Gastroesophageal sphincter (tissue), 3 donors: ENCODE measurements around the gene DEPDC5.

Source experiments
- EP300 ChIP-seq: sonication (generic); formaldehyde crosslinking; IDR thresholded peaks from one replicate; pipeline ENCODE4 v1.6.1; 2017; ENCODE audit warnings: antibody characterized with exemption, mild to moderate bottlenecking
- POLR2A ChIP-seq, 2 donors: fragments of 450-650 bp; IDR thresholded peaks; one replicate each; pipeline ENCODE4 v1.6.1; 2017; ENCODE audit warnings: antibody characterized with exemption in 2 of 2, mild to moderate bottlenecking in 2 of 2, moderate library complexity in 1 of 2
- TF ChIP-seq, protein P1 (sequence below), 4 experiments: fragments of 200-600 bp in 2 of 4; fragments of 450-650 bp in 2 of 4; sonication (generic) in 1 of 4; IDR thresholded peaks; one replicate each; pipeline ENCODE4 v1.5.1; 2017 to 2019; ENCODE audit warnings: antibody characterized with exemption in 4 of 4, mild to moderate bottlenecking in 2 of 4, moderate library complexity in 2 of 4

DNA sequence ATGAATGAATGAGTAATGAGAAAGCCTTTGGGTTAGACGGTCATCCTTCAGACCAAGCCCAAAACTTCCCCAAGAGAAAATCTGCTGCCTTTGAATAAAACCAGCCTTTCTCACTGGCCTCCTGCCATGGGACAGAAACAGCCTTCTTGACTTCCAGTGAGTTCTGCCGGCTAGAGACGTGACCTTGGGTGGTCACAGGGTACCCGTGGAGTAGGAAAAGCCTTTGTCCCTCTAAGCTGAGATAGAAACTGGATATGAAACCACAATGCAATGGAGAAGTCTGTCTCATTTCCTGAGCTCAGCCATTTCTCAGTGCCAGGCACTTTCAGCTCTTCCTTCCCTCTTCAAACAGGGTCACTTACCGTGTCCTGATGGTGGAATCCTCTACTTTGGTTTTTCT, 169.3 kb downstream of the DEPDC5 start:
- TF ChIP-seq POLR2A (IDR thresholded peaks at IDR 0.05) (no peak), EP300 (no peak)
- TF ChIP-seq, protein P1, sequence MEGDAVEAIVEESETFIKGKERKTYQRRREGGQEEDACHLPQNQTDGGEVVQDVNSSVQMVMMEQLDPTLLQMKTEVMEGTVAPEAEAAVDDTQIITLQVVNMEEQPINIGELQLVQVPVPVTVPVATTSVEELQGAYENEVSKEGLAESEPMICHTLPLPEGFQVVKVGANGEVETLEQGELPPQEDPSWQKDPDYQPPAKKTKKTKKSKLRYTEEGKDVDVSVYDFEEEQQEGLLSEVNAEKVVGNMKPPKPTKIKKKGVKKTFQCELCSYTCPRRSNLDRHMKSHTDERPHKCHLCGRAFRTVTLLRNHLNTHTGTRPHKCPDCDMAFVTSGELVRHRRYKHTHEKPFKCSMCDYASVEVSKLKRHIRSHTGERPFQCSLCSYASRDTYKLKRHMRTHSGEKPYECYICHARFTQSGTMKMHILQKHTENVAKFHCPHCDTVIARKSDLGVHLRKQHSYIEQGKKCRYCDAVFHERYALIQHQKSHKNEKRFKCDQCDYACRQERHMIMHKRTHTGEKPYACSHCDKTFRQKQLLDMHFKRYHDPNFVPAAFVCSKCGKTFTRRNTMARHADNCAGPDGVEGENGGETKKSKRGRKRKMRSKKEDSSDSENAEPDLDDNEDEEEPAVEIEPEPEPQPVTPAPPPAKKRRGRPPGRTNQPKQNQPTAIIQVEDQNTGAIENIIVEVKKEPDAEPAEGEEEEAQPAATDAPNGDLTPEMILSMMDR (IDR thresholded peaks at IDR 0.05): no peak
